ENCODE measurements around the gene MICAL3.
"Not testable (repeated sequence)": the region's sequence is repeated elsewhere in the genome, so short reads cannot be mapped to it uniquely, and the experiment has no call there.

The MICAL3 gene

DNA sequence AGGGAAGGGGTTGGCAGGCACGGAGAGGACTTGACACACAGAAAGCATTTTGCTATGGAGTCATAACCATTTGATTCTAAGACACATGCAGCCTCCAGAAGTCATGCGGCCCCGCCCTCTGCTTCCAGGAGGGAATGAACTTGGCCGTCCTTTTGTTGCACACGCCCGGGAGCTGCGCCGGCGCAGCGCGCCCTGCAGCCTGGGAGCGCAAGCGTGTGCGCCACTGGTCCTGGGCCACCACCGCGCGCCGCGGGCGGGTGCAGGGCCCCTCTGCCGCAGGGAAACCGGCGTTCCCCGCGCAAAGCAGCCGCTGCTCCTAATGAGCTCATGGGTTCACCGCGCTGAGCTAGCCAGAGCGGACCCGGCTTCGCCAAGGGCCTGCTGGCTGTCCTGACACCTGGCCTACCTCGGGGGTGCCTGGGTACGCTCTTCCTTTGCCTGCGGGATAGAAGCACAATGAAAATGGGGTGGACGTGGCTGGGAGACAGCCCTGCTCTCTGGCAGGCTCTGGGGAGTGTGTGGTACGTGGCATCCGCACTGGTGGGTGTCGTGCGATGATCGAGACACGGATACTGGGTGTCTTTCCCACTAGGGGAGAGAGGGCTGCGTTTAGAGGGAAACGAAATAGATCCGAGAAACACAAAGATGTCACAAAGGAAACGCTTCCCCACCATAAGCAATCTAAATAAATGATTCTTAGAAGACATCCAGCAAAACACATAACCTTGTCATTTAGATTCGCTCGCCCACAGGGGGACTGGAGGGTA is 669 bp downstream of the MICAL3 start:
- peak overlapping the region; percentile 80 for H3K27ac Mint-ChIP-seq
- peaks cover 20% of the 10 kb centered on the region for H3K27me3 Mint-ChIP-seq
- no peaks in the 10 kb centered on the region for H3K9me3 Mint-ChIP-seq
- peak overlapping the region; percentile 92 for H3K4me3 Mint-ChIP-seq
- no peaks in the 10 kb centered on the region for H3K36me3 Mint-ChIP-seq
- peaks cover 13% of the 10 kb centered on the region for H3K4me1 Mint-ChIP-seq

DNA sequence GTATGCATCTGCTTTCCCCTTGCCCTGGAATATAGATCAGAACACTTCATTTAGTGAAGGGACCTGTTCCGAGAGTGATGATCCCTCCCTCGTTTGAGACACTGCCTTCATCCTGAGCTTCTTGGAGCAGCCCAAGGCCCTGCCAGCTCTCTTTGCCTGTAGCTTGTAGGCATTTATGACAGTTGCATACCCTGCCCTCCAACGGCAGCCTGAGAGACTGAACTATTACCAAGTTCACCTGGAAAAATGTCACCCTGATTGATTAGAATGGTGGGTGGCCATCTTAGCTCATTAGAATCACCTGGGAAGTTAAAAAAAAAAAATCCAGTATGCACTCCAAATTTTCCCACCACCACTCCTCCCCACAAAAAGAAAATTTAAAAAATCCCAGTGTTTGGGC is 1.5 kb downstream of the MICAL3 start:
- Mint-ChIP-seq H3K27ac (no peak overlapping the region), H3K4me3 (peak overlapping the region; percentile 52), H3K9me3 (no peaks in the 10 kb centered on the region), H3K36me3 (no peaks in the 10 kb centered on the region), H3K4me1 (peaks cover 13% of the 10 kb centered on the region), H3K27me3 (peaks cover 19% of the 10 kb centered on the region)

DNA sequence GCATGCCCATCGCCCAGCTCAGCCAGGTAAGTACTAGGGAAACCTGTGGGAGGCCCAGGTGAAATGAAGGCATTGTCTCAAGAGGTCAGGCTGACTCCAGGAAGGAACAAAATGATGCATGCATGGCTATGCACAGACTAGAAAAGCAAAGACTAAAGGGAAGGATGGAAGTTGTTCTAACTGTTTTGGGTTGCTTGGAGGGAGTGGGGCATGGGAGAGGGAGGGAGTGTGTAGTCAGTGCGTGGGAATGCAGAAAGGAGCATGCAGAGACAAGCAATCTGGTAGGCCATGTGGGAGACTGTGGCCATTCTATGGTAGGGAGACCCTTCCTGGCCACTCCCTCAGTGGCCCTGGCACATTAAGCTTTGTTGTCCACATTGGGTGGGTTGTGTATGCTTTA is 2.9 kb downstream of the MICAL3 start:
- no peaks in the 10 kb centered on the region for H3K9me3 Mint-ChIP-seq
- no peak overlapping the region for H3K4me3 Mint-ChIP-seq
- H3K27me3 Mint-ChIP-seq, result peaks cover 16% of the 10 kb centered on the region
- peaks cover 13% of the 10 kb centered on the region for H3K4me1 Mint-ChIP-seq
- H3K27ac Mint-ChIP-seq, result no peak overlapping the region
- no peaks in the 10 kb centered on the region for H3K36me3 Mint-ChIP-seq

DNA sequence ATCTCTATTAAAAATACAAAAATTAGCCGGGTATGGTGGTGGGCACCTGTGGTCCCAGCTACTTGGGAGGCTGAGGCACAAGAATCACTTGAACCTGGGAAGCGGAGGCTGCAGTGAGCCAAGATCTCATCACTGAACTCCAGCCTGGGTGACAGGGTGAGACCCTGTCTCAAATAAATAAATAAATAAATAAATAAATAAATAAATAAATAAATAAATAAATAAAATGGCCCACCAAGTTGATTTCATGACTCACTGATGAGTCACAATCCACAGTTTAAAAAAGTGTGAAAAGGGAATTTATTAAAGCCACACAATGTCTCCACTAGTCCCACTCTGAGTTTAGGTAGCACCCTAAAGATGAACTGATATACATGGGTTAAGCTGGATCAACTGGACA is 3.6 kb downstream of the MICAL3 start:
- not testable (repeated sequence) for H3K36me3 Mint-ChIP-seq, H3K9me3 Mint-ChIP-seq, H3K4me3 Mint-ChIP-seq, H3K27ac Mint-ChIP-seq
- Mint-ChIP-seq H3K4me1 (peaks cover 13% of the 10 kb centered on the region), H3K27me3 (peaks cover 14% of the 10 kb centered on the region)

DNA sequence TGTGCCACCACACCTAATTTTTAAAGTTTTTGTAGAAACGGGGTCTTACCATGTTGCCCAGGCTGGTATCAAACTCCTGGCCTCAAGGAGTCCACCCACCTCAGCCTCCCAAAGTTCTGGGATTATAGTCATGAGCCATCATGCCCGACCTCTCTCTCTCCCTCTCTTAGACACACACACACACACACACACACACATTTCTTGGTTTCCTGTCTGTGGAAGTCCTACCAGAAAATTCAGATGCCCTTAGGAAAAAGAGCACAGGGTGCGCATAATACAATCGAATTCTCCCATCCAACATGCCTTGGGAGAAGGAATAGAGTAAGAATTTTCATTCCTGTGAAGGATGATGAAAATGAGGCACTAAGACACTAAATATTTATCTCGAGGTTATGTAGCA is 10.4 kb downstream of the MICAL3 start:
- H3K36me3 Mint-ChIP-seq, result no peaks in the 10 kb centered on the region
- no peaks in the 10 kb centered on the region for H3K4me1 Mint-ChIP-seq
- H3K9me3 Mint-ChIP-seq, result no peaks in the 10 kb centered on the region
- H3K27me3 Mint-ChIP-seq, result no peaks in the 10 kb centered on the region
- no peak overlapping the region for H3K27ac Mint-ChIP-seq
- no peak overlapping the region for H3K4me3 Mint-ChIP-seq

DNA sequence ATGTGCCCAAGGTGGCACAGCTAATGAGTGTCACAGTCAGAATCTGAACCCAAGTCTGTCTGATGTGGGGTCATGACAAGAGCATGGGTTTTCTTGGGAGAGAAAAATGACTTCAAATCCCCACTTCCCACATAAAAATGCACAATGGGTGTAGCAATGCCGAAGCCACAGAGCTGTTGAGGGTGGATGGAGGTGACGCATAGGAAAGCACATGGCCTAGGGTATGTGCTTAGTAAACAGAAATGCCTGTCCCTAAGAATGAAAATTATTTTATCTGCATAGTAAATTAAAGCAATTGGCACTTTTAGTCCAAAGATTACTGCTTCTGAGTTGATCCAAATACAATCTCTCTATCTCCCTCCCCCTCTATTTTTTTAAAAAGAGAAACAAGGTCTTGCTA is 10.9 kb downstream of the MICAL3 start:
- Mint-ChIP-seq H3K36me3 (no peaks in the 10 kb centered on the region), H3K27me3 (no peaks in the 10 kb centered on the region), H3K27ac (no peak overlapping the region), H3K4me1 (no peaks in the 10 kb centered on the region), H3K9me3 (no peaks in the 10 kb centered on the region), H3K4me3 (no peak overlapping the region)

DNA sequence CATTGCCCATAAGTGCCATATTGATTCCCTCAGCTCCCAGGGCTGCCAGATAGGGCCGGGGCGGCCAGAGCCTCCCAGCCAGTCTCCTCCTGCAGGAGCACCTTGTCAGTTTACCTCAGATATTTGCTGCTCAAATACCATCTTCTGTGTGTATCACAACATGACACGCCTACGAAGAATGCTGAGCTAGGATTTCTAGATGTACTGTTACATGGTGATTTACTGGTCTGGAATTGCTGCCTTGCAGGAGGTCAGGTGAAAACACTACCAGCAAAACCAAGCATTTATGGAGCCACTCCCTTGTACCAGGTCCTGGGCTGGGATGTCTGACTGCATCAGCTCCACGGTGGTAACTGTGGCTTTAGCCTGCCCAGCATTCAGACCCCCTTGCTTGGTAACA is 11.8 kb downstream of the MICAL3 start:
- no peaks in the 10 kb centered on the region for H3K9me3 Mint-ChIP-seq
- no peaks in the 10 kb centered on the region for H3K4me1 Mint-ChIP-seq
- H3K4me3 Mint-ChIP-seq, result no peak overlapping the region
- H3K27ac Mint-ChIP-seq, result no peak overlapping the region
- no peaks in the 10 kb centered on the region for H3K36me3 Mint-ChIP-seq
- no peaks in the 10 kb centered on the region for H3K27me3 Mint-ChIP-seq

DNA sequence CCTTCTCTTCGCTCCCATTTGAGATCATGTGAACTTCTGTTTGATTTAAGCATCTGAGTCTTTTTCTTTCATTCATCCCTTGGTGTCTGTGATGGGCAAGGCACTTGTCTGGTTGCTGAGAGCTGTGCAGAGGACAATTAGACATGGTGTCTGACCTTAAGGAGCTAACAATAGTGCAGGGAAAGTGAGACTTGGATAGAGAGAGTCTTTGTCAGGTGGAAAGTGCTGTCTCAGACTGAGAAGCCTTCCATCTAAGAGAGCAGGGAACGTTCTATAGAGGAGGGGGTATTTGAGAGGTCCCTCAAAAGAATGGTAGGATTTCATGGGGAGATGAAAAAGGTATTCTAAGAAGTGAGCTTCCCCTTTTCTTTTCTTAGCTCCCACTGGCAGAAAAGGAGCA is 14.1 kb downstream of the MICAL3 start:
- Mint-ChIP-seq H3K27ac (no peak overlapping the region), H3K9me3 (no peaks in the 10 kb centered on the region), H3K4me3 (no peak overlapping the region), H3K4me1 (no peaks in the 10 kb centered on the region), H3K27me3 (no peaks in the 10 kb centered on the region), H3K36me3 (no peaks in the 10 kb centered on the region)

DNA sequence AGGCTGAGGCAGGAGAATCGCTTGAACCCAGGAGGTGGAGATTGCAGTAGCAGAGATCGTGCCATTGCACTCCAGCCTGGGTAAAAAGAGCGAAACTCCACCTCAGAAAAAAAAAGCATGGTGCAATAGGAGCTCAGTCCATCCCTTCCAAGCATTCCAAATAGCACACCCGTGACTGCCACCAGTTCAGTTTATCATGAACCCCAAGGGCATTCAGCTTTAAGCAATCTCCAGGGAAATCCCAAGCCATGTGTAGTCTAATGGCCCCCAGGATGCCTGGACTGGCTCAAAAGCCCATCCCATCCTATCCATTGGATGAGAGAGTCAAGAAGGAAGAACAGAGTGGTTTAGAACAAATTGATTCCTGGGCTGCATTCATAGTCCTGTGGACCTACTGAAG is 16.2 kb downstream of the MICAL3 start:
- H3K36me3 Mint-ChIP-seq, result no peaks in the 10 kb centered on the region
- peaks cover 4% of the 10 kb centered on the region for H3K4me1 Mint-ChIP-seq
- no peak overlapping the region for H3K27ac Mint-ChIP-seq
- H3K27me3 Mint-ChIP-seq, result peaks cover 2% of the 10 kb centered on the region
- no peaks in the 10 kb centered on the region for H3K9me3 Mint-ChIP-seq
- H3K4me3 Mint-ChIP-seq, result no peak overlapping the region

DNA sequence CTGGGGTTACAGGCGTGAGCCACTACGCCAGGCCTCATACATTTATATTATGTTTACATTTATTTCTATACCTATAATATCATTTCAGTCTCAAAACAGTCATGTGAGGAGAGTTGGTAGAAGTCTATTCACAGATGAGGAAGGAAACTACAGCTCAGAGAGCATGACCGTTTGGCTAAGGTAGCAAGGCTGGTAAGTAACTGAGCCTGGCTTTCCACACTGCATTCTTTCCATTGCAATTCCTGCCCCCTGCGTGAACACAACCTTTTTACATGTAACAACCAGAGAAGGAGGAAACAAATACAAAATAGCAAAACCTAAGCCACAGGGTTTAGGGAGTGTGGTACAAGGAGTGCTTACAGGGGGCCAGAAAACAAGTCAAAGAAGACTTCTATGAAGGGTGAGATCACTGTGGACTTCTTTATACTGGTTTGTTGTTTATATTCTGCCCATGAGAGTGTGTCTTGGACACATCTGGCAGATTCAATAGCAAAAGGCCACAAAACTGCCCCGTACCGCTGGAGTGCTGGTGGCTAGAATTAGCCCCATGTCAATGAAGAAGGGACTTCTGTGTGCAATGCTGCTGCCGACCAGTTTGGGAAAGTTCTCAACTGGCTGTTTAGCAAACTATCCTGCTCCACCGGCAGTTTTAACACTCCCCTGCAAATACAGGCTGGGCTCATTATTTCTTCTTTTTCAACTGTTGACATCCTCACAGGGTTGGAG is 19.0 kb downstream of the MICAL3 start:
- H3K27me3 Mint-ChIP-seq, result peaks cover 2% of the 10 kb centered on the region
- H3K27ac Mint-ChIP-seq, result no peak overlapping the region
- H3K36me3 Mint-ChIP-seq, result no peaks in the 10 kb centered on the region
- no peak overlapping the region for H3K4me3 Mint-ChIP-seq
- H3K9me3 Mint-ChIP-seq, result no peaks in the 10 kb centered on the region
- H3K4me1 Mint-ChIP-seq, result peaks cover 14% of the 10 kb centered on the region

DNA sequence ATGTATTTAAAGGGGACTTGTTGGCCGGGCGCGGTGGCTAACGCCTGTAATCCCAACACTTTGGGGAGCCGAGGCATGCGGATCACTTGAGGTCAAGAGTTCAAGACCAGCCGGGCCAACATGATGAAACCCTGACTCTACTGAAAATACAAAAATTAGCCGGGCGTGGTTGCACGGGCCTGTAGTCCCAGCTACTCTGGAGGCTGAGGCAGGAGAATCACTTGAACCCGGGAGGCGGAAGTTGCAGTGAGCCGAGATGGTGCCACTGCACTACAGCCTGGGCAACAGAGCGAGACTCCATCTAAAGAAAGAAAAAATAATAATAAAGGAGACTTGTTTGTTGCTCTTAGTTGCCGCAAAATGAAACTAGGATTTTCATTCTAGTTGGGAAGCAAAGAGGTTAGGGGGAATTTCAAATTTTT is 22.5 kb downstream of the MICAL3 start:
- H3K36me3 Mint-ChIP-seq, H3K9me3 Mint-ChIP-seq, H3K27me3 Mint-ChIP-seq: not testable (repeated sequence)
- Mint-ChIP-seq H3K27ac (peak overlapping the region; percentile 96), H3K4me1 (peaks cover 45% of the 10 kb centered on the region), H3K4me3 (peak overlapping the region; percentile 92)

DNA sequence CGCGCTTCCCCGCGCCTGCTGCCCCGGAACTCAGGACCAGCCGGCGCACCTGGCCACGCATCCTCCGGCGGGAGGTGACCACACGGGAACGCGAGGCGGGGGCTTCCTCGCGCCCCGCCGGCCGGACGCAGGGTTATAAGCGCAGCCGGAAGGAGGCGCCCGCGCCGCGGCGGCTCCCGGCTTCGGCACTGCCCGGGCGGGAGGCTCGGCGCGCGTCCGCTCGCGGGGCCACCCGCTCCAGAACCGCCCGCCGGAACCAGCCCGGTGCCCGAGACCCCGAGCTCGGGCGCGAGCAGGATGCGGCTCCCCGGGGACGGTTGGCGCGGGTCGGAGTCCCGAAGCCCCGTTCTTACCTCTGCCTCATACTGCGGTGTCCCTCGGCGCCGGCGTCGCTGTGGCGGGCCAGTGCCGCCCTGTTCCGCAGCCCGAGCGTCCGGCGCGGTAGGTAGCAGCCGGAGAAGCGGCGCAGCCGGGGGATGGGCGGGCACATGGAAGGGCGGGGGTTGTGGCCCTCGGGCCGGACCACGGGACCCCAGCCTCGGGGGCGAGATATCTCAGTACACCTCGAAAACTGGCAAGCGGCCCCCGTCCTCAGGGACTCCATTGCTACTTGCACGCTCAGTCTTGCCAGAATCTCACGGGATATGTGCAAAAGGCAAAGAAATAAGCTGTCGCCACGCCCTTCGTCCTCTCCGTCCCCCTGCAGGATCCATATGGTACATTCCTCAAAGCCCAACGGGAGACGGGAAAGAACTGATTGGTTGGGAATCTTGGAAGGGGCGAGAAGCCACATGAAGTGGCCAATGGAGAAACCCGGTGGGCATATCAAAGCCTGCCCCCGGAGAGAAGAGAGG is 23.1 kb downstream of the MICAL3 start:
- Mint-ChIP-seq H3K27ac (peak overlapping the region; percentile 96), H3K4me1 (peaks cover 51% of the 10 kb centered on the region), H3K36me3 (no peaks in the 10 kb centered on the region), H3K4me3 (peak overlapping the region; percentile 92), H3K9me3 (no peaks in the 10 kb centered on the region), H3K27me3 (peaks cover 2% of the 10 kb centered on the region)

DNA sequence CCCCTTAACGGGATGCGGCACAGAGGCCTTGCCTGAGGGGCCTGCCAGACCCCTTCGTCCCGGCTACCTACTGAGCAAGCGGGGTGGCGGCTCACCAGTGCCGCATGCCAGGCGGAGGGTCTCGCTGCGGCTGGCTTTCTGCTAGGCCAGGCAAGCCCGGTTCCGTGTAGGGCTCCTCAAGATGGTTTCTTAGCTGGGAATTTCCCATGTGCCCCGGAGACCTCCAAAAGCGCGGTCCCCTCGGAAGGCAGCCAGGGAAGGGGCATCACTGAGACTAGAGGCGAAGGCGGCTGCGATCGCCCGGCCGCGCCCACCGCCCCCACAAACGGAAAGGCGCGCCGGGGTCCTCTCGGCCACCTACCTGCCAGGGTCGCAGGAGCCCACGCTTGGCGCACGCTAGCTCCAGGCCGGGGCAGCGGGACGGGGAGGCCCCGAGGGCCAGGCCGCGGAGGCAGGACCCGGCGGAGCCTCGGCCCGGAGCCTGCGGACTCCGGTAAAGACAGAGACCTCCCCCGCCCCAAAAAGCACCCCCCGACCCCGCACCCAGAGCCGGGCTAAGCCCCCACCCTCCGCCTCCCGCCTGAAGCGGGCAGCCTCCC is 23.8 kb downstream of the MICAL3 start:
- Mint-ChIP-seq H3K27me3 (peaks cover 2% of the 10 kb centered on the region), H3K4me1 (peaks cover 52% of the 10 kb centered on the region), H3K36me3 (no peaks in the 10 kb centered on the region), H3K9me3 (no peaks in the 10 kb centered on the region), H3K4me3 (peak overlapping the region; percentile 84), H3K27ac (peak overlapping the region; percentile 55)

DNA sequence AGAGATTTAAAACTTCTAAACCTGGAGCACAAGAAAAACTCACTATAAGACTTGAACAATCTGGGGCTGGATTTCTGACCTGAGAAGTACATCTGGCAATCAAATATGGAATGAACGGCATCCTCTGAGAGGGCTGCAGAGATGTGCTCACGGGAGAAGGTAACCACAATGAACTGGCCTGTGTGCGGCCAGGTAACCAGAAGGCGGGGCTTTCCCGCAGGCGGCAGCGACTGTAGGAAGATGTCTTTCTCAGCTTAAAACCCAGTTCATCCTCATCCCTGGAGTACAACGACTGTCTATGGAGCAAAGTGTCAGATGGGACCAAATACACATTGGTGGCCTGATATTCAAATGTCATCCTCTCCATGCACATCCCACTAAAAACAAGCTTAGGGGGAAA is 24.5 kb downstream of the MICAL3 start:
- Mint-ChIP-seq H3K4me1 (peaks cover 55% of the 10 kb centered on the region), H3K27ac (peak overlapping the region; percentile 70), H3K9me3 (no peaks in the 10 kb centered on the region), H3K36me3 (no peaks in the 10 kb centered on the region), H3K27me3 (peaks cover 2% of the 10 kb centered on the region), H3K4me3 (peak overlapping the region; percentile 84)

DNA sequence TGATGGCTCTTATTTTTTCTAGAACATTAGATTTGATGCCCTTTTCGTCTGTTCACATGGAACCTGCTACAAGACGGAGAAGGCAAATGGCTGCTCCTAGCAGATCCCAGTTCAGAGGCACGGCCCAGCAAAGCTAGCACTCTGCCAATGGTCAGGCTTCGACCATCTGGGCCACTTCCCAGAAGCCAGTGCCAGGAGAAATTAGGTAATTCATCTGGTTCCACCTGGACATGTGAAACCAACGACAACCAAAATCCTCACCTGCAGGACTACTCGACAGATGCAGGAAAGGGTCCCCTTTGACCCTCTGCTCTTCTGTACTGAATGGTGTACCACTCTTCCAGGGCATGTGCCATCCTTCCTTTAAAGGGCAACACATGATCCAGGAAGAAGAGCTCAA is 25.4 kb downstream of the MICAL3 start:
- H3K4me3 Mint-ChIP-seq, result peak overlapping the region; percentile 84
- no peaks in the 10 kb centered on the region for H3K36me3 Mint-ChIP-seq
- H3K27ac Mint-ChIP-seq, result no peak overlapping the region
- H3K9me3 Mint-ChIP-seq, result no peaks in the 10 kb centered on the region
- no peaks in the 10 kb centered on the region for H3K27me3 Mint-ChIP-seq
- H3K4me1 Mint-ChIP-seq, result peaks cover 57% of the 10 kb centered on the region
